Gastroesophageal sphincter (tissue), 4 donors: ENCODE results near the gene SMARCA5. TPM values are rescaled to one million over a fixed set of nuclear protein-coding genes. Genes with fewer than 3 reads are reported as not detected.
A peak's percentile ranks its signal among the peaks of the same experiment; 100 is the strongest.

Source experiments
- ATAC-seq: fragments of 150-250 bp; one replicate; pipeline ENCODE4 v1.9.1; 2016; ENCODE audit warnings: mild to moderate bottlenecking, moderate library complexity
- H3K27ac ChIP-seq, 4 donors: fragments of 200-600 bp; sonication (generic) in 3 of 4; 1 replicate in 3 of 4; 2 replicates in 1 of 4; pipeline ENCODE4 v1.5.1; 2016 to 2019
- H3K27me3 ChIP-seq: fragments of 200-600 bp; sonication (generic); one replicate; pipeline ENCODE4 v1.5.1; 2019
- H3K36me3 ChIP-seq, 2 donors: fragments of 200-600 bp; sonication (generic); one replicate each; pipeline ENCODE4 v1.5.1; 2019; ENCODE audit warnings: control low read depth in 1 of 2
- H3K4me1 ChIP-seq, 3 donors: fragments of 200-600 bp; sonication (generic); 1 replicate in 2 of 3; 2 replicates in 1 of 3; pipeline ENCODE4 v1.5.1; 2016 to 2019; ENCODE audit warnings: control low read depth in 2 of 3
- H3K4me3 ChIP-seq, 2 donors: fragments of 200-600 bp; sonication (generic); one replicate each; pipeline ENCODE4 v1.5.1; 2019; ENCODE audit warnings: mild to moderate bottlenecking in 1 of 2, moderate library complexity in 1 of 2
- H3K9me3 ChIP-seq, 3 donors: fragments of 200-600 bp; sonication (generic); one replicate each; pipeline ENCODE4 v1.5.1; 2017 to 2019; ENCODE audit warnings: control low read depth in 2 of 3
- EP300 ChIP-seq: sonication (generic); formaldehyde crosslinking; IDR thresholded peaks from one replicate; pipeline ENCODE4 v1.6.1; 2017; ENCODE audit warnings: antibody characterized with exemption, mild to moderate bottlenecking
- POLR2A ChIP-seq, 2 donors: fragments of 450-650 bp; IDR thresholded peaks; one replicate each; pipeline ENCODE4 v1.6.1; 2017; ENCODE audit warnings: antibody characterized with exemption in 2 of 2, mild to moderate bottlenecking in 2 of 2, moderate library complexity in 1 of 2
- POLR2AphosphoS5 ChIP-seq: sonication (generic); formaldehyde crosslinking; IDR thresholded peaks from one replicate; pipeline ENCODE4 v1.6.1; 2017; ENCODE audit warnings: antibody characterized with exemption
- WGBS, 2 donors: methylation state at CpG; one replicate each; pipeline ENCODE4 v1.1.5; 2018; ENCODE audit warnings: low coverage in 1 of 2; 5-methylcytosine and 5-hydroxymethylcytosine counted together
- total RNA-seq, 4 donors: library from RNA; depleted of rRNA; stranded (reverse); fragments of >200 nt; gene quantifications; one replicate each; pipeline ENCODE4 v1.1.0, GENCODE V29; 2016
- TF ChIP-seq, protein P1 (sequence below), 4 experiments: fragments of 200-600 bp in 2 of 4; fragments of 450-650 bp in 2 of 4; sonication (generic) in 1 of 4; IDR thresholded peaks; one replicate each; pipeline ENCODE4 v1.5.1; 2017 to 2019; ENCODE audit warnings: antibody characterized with exemption in 4 of 4, mild to moderate bottlenecking in 2 of 4, moderate library complexity in 2 of 4

SMARCA5 gene
- total RNA-seq, 4 donors from 2014 or later, result 43.2 to 52.6 (median 48.8) TPM

DNA sequence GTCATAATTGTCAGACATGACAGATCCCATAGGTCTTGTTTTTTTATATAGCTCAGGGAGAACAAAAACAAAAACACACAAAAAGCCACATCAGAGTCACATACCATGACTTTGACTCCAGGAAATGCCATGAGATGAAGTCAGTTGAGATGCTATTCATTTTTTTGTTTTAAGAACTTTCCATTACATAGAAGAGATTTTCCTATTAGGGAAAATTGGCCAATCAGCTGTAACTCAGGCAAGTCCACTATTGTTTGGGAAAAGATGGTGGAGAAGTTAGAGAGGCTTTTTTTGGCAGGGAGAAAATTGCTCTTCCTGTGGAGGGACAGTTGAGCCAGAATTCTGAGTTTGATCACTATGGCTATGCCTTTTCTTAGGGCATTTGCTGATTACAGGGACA lies 72.6 kb downstream of the SMARCA5 start:
- no peak overlapping the region for H3K4me3 ChIP-seq
- no peak for ATAC-seq
- no peaks in the 10 kb centered on the region for H3K4me1 ChIP-seq
- TF ChIP-seq EP300, result no peak
- H3K9me3 ChIP-seq, result peaks cover 0 to 5% (median 0%) of the 10 kb centered on the region in 3 donors
- H3K27ac ChIP-seq, result no peak overlapping the region
- H3K36me3 ChIP-seq, result no peaks in the 10 kb centered on the region
- no peaks in the 10 kb centered on the region for H3K27me3 ChIP-seq

DNA sequence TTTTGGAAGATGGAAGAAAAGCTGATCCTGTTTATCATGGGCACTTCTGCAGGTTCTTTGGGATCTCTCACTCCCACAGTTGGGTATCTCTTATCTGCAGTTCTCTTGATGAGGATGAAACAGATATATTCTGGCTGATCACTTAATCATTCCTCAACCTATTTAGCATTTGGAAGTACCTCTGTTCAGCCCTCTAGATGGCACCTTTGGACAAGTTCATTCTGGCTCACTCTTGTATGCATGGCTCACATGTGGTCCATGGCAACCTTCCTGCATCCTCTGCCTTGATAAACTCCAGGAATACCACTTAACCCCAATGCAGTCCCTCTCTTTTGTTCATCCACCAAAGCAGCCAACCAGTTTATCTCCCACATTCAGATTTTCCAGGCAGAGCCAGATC lies 74.2 kb downstream of the SMARCA5 start:
- TF ChIP-seq POLR2AphosphoS5 (no peak), EP300 (no peak), POLR2A (IDR thresholded peaks at IDR 0.05) (no peak)
- TF ChIP-seq, protein P1, sequence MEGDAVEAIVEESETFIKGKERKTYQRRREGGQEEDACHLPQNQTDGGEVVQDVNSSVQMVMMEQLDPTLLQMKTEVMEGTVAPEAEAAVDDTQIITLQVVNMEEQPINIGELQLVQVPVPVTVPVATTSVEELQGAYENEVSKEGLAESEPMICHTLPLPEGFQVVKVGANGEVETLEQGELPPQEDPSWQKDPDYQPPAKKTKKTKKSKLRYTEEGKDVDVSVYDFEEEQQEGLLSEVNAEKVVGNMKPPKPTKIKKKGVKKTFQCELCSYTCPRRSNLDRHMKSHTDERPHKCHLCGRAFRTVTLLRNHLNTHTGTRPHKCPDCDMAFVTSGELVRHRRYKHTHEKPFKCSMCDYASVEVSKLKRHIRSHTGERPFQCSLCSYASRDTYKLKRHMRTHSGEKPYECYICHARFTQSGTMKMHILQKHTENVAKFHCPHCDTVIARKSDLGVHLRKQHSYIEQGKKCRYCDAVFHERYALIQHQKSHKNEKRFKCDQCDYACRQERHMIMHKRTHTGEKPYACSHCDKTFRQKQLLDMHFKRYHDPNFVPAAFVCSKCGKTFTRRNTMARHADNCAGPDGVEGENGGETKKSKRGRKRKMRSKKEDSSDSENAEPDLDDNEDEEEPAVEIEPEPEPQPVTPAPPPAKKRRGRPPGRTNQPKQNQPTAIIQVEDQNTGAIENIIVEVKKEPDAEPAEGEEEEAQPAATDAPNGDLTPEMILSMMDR (IDR thresholded peaks at IDR 0.05), result peak in 1 of 4 experiments; percentile 20

DNA sequence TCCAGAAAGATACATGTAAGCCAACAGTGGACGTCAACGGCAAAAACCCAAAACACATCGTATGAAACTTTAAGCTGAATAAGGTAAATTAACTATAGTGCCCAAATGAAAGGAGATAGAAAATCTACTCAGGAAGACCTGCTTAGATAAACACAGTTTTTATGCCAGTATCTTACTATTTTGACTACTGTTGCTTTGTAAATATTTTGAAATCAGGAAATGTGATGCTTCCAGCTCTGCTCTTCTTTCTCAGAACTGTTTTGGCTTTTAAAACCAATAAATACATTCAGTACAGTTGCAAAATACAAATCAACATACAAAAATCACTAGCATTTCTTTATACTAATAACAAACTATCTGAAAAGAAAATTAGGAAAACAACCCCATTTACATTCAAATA lies 83.8 kb downstream of the SMARCA5 start:
- WGBS, 2 donors, result 79 to 89% methylated on average over 3 of the region's 3 CpGs
- Histone ChIP-seq H3K4me1 (peaks cover 0 to 10% (median 0%) of the 10 kb centered on the region in 3 donors), H3K4me3 (no peak overlapping the region), H3K36me3 (no peaks in the 10 kb centered on the region), H3K9me3 (no peaks in the 10 kb centered on the region), H3K27ac (no peak overlapping the region), H3K27me3 (no peaks in the 10 kb centered on the region)
- TF ChIP-seq POLR2A (IDR thresholded peaks at IDR 0.05) (no peak), EP300 (no peak), POLR2AphosphoS5 (no peak)
- TF ChIP-seq, protein P1 (IDR thresholded peaks at IDR 0.05), result no peak
- ATAC-seq, result no peak

More for the DNA sequence above, 74.2 kb downstream of the SMARCA5 start:
- H3K27me3 ChIP-seq, result no peaks in the 10 kb centered on the region
- no peaks in the 10 kb centered on the region for H3K4me1 ChIP-seq
- peaks cover 0 to 5% (median 0%) of the 10 kb centered on the region in 3 donors for H3K9me3 ChIP-seq
- H3K4me3 ChIP-seq, result no peak overlapping the region
- H3K27ac ChIP-seq, result no peak overlapping the region
- no peak for ATAC-seq
- H3K36me3 ChIP-seq, result no peaks in the 10 kb centered on the region

DNA sequence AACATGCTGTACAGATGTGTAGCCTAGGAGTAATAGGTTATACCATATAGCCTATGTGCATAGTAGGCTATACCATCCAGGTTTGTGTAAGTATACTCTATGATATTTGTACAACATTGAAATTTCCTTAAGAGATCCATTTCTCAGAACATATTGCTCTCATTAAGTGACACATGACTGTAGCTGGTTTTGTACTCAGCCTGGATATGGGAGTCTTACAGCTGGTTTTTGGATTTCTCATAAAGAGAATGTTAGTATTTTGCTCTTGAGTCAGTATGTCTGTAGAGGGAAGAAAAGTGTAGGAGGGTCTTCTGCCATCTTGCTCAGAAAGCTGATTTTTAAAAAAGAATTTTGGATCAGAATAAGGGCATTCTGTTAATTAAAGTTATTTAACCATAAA lies 85.3 kb downstream of the SMARCA5 start:
- Histone ChIP-seq H3K36me3 (no peaks in the 10 kb centered on the region), H3K27me3 (no peaks in the 10 kb centered on the region), H3K4me3 (no peak overlapping the region), H3K27ac (no peak overlapping the region), H3K9me3 (no peaks in the 10 kb centered on the region), H3K4me1 (peaks cover 0 to 10% (median 0%) of the 10 kb centered on the region in 3 donors)
- TF ChIP-seq, protein P1 (IDR thresholded peaks at IDR 0.05), result no peak
- TF ChIP-seq POLR2AphosphoS5 (no peak), POLR2A (IDR thresholded peaks at IDR 0.05) (no peak), EP300 (no peak)
- ATAC-seq, result no peak

DNA sequence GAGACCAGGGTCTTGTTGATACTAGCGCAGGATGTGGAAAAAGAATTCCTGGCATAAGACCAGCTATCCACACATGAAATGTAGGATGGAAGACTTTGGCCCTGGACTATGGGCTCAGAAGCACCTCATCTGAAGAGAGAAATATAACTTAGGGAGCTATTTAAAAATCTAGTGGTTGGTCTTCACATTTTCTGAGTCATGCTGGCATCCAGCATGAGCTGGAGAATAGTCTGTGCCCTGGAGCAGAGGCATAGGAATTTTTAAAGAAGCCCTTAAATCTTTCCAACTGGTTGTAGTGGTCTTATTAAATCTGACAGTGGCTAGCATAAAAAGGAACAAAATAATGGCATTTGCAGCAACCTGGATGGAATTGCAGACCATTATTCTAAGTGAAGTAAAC lies 86.3 kb downstream of the SMARCA5 start:
- no peak for ATAC-seq
- TF ChIP-seq POLR2AphosphoS5 (no peak), EP300 (no peak), POLR2A (IDR thresholded peaks at IDR 0.05) (no peak)
- TF ChIP-seq, protein P1 (IDR thresholded peaks at IDR 0.05), result no peak
- Histone ChIP-seq H3K27me3 (no peaks in the 10 kb centered on the region), H3K9me3 (no peaks in the 10 kb centered on the region), H3K27ac (no peak overlapping the region), H3K36me3 (no peaks in the 10 kb centered on the region), H3K4me1 (peaks cover 0 to 10% (median 0%) of the 10 kb centered on the region in 3 donors), H3K4me3 (no peak overlapping the region)
- WGBS, 2 donors, result 70% methylated on average over 1 of the region's 1 CpG; no CpG with 5 or more reads in 1 of the 2 donors
